K562 (cell line): Measurements from ENCODE around the gene KATNB1.

Experiments used
- BCL6 ChIP-seq: fragments of 250-450 bp; sonication (Bioruptor Pico); IDR thresholded peaks from 2 replicates; pipeline ENCODE4 v1.4.0; 2020
- ESRRA ChIP-seq: fragments of 450-650 bp; IDR thresholded peaks from 2 replicates; pipeline ENCODE4 v1.6.1; 2014; ENCODE audit warnings: low read depth, mild to moderate bottlenecking, moderate library complexity, borderline replicate concordance
- HMGXB4 ChIP-seq: sonication (generic); formaldehyde crosslinking; IDR thresholded peaks from 2 replicates; pipeline ENCODE4 v1.8.1; 2023; ENCODE audit warnings: mild to moderate bottlenecking, missing genetic modification reagents
- NFIC ChIP-seq: fragments of 450-650 bp; IDR thresholded peaks from 2 replicates; pipeline ENCODE4 v1.6.1; 2017; ENCODE audit warnings: mild to moderate bottlenecking, inconsistent platforms
- POLR2A ChIP-seq: fragments of 450-650 bp; conservative IDR thresholded peaks from 2 replicates; pipeline ENCODE4 v1.6.1; 2016
- SMC3 ChIP-seq: conservative IDR thresholded peaks from 2 replicates; pipeline ENCODE4 v1.6.1; 2011; ENCODE audit warnings: low read depth, low read length, improper control_type of control experiment; ENCODE audit not compliant: insufficient read depth
- SOX6 ChIP-seq: fragments of 450-650 bp; IDR thresholded peaks from 2 replicates; pipeline ENCODE4 v1.6.1; 2014; ENCODE audit warnings: mild to moderate bottlenecking
- TAF1 ChIP-seq: IDR thresholded peaks from 2 replicates; pipeline ENCODE4 v1.6.1; 2011; ENCODE audit warnings: mild to moderate bottlenecking, low read length, moderate library complexity; ENCODE audit not compliant: insufficient read depth, control insufficient read depth, severe bottlenecking; ENCODE audit errors: extremely low read depth
- ZBTB5 ChIP-seq: fragments of 450-650 bp; IDR thresholded peaks from 2 replicates; pipeline ENCODE4 v1.6.1; 2017; ENCODE audit warnings: antibody characterized with exemption
- TF ChIP-seq, protein P1 (sequence below): sonication (generic); formaldehyde crosslinking; IDR thresholded peaks from 2 replicates; pipeline ENCODE4 v1.8.1; 2022; ENCODE audit warnings: missing genetic modification reagents

DNA sequence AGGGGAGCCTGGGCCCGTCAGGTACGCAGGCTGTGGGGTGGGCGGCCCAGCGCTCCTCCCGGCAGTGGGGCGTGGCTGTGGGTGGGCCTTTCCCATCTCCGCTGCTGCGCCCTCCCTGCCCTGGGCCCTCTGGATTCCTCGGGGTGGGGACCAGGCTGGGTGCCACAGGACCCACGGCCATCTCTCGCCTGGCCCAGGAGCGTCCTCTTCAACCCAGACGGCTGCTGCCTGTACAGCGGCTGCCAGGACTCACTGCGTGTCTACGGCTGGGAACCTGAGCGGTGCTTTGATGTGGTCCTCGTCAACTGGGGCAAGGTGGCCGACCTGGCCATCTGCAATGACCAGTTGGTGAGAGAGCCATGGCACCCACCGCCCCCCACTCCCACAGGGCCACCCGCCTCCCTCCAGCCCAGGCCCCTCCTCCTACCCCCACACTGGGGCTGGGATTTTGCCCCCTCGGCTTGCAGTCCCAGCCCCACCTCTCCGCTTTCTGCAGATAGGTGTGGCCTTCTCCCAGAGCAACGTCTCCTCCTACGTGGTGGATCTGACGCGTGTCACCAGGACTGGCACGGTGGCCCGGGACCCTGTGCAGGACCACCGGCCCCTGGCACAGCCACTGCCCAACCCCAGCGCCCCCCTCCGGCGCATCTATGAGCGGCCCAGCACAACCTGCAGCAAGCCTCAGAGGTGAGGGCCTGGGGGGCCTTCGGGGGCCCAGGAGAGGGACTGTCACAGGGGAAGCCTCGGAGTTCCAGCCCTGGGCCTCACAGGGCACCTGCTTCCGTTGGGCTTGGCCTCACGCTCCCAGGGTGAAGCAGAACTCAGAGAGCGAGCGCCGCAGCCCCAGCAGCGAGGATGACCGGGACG lies 17.2 kb downstream of the KATNB1 start:
- TF ChIP-seq, protein P1, sequence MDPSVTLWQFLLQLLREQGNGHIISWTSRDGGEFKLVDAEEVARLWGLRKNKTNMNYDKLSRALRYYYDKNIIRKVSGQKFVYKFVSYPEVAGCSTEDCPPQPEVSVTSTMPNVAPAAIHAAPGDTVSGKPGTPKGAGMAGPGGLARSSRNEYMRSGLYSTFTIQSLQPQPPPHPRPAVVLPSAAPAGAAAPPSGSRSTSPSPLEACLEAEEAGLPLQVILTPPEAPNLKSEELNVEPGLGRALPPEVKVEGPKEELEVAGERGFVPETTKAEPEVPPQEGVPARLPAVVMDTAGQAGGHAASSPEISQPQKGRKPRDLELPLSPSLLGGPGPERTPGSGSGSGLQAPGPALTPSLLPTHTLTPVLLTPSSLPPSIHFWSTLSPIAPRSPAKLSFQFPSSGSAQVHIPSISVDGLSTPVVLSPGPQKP, result no peak
- no peak for TF ChIP-seq SMC3
- TF ChIP-seq ZBTB5, result no peak
- no peak for TF ChIP-seq NFIC
- TF ChIP-seq TAF1, result no peak
- no peak for TF ChIP-seq SOX6
- TF ChIP-seq BCL6 (CRISPR knock-in tag), result no peak
- no peak for TF ChIP-seq ESRRA
- no peak for TF ChIP-seq POLR2A
- no peak for TF ChIP-seq HMGXB4 (CRISPR knock-in tag)
